GM18909 (cell line): ENCODE data around the gene SLC17A2.

ENCODE experiments used
- ATAC-seq: cut with Tn5 transposase; IDR thresholded peaks from one replicate; pipeline ENCODE4 v1.9.1; 2021; ENCODE audit warnings: mild to moderate bottlenecking; ENCODE audit not compliant: unreplicated experiment, poor library complexity

Gene SLC17A2

GRCh38 chr6:25922301-25922700, 8.2 kb downstream of the SLC17A2 start:
- ATAC-seq = no peak

DNA sequence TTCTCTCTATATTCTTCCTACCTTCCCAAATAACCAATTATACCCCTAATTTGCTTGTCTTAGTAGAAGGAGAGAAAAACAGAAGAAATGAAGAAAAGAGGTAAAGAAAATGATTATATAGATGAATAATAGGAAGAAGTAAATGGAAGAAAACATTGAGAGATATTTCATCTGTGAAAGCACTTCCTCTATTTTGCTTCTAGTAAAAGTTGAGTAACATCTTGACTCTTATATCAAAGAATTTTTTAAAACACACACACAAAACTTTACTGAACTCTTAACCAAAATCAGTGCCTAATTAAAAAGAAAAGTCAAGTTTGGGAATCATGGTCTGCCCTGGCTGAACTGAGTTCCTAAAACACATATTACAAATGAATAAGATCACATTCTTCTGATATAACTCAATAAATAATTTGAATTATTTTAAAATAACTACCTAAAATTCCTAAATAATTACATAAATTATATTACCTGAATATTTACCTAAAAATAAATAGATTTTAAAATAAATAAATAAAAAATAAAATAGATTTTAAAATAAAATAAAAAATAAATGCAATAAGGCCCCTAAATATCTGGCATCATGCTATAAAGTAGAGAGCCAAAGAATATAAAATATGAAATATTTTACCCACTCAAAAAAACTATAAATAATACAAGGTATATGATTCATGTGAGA, 8.8 kb downstream of the SLC17A2 start:
- ATAC-seq = no peak

- ATAC-seq = no peak
Measured at GRCh38 chr6:25919657-25920056, 10.8 kb downstream of the SLC17A2 start.

DNA sequence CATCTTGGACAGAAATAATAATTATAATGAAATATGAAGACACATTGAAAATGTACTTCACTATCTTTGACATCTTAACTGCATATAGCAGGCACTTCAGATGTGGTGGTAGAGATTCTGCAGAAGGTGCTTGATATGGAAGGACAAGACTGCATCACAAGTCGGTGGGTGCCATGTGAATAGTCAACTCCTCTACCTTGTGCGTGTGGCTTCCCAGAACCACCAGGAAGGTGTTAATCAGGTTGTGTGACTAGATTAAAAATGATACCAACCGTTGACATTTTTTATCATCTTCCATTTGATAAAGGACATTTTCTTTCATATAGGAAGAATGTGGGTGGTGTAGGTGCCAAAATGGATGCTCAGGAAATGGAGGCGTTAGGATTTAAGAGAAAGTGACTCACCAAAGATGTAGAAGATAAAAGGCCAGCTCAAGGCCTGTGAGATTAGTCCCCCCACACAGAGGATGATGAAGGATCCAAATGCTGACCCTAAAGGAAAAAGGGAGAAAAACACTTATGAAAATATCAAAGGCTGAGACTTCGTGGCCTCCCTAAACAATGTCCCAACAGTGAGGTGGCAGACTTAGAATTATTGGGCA, 12.3 kb downstream of the SLC17A2 start:
- ATAC-seq = no peak

DNA sequence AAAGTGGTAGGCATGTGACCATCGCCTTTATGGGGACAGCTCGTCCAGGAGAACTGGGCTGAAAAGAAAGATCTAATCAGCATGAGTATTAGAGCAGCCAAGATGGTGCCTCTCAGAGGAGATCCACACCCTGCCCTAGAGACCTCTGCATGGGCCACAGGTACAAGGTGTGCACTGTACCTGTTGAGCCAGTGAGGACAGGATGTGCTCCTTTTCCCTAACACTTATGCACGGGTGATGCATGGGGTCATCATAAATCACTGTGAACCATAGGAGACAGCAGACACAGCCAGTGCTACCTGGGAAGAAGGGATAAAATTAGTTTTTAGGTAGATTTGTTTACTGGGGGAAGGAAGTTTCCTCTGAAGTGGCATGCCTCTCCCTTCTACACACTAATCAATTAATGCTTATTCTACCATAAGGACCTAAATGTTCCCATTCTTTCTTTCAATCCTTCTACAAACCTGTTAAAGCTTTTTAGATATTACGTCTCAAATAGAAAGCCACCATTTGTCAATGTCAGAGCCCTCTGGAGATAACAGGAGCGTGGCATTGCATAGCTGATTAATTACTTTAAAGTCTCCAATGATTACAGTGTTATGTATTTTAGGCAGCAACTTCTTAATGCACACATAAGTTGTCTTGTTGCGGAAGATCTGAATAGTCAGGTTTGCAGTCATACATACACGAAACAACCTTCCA, 13.6 kb downstream of the SLC17A2 start:
- no peak for ATAC-seq

- no peak for ATAC-seq
Measured at GRCh38 chr6:25916330-25916729, 14.2 kb downstream of the SLC17A2 start.

GRCh38 chr6:25913741-25914140, 16.8 kb downstream of the SLC17A2 start:
- ATAC-seq = no peak

DNA sequence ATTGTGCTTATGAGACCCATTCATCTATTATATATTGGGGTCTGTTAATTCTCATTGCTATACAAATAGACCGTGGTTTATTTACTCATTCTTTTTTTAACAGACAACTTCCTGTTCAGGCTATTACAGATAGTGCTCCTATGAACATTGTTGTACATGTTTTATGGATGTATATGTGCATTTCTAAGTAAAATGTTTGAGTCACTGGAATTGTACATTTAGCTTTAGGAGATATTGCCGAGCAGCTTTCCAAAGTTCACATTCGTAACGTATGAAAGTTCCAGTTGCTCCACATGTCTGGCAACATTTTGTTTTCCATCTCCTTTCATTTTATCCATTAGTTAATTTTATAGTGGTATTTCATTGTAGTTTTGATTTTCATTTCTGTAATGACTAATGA, 19.1 kb downstream of the SLC17A2 start:
- ATAC-seq = no peak

DNA sequence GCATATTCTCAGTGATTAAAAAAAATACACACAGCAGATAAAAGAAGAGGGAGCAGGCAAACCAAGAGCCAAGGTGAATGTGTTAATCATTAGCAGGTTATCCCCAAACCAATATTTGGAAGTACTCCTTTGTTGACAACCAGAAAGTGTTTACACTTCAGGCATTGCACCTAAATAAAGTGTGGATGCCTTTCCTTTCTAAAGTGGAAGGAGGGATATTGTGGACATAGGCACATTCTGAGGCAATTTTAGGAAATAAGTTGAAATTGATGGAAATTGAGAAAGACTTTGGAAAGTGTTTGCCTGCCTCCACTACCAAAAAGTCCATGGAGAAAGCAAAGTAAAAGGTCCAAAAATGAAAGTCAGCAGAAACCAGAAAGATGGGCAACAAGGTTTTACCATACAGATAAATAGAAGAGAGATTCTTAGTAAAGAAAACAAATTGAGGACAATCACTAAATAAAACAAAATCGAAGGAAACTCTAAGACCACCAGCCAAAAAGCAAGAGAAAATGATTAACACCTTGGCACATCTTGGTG, 22.9 kb downstream of the SLC17A2 start:
- no peak for ATAC-seq

GRCh38 chr6:25903467-25904099, 26.9 kb downstream of the SLC17A2 start:
- ATAC-seq = no peak

DNA sequence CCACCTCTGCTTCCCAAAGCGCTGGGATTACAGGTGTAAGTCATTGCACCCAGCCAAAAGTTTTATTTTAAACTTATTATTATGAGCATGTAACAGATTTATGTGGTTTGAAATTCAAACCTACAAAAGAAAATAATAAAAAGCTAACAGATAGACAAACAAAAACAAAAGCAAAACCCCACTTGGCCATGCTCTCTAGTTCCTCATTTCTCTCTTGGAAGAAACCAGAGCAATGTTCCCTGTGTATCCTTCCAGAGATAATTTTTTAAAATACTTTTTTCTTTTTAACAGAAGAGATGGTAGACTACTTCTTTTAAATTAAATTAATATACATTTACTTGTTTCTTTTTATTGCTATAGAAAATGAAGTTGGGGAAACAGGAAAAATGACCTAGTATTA, 28.4 kb downstream of the SLC17A2 start:
- no peak for ATAC-seq

DNA sequence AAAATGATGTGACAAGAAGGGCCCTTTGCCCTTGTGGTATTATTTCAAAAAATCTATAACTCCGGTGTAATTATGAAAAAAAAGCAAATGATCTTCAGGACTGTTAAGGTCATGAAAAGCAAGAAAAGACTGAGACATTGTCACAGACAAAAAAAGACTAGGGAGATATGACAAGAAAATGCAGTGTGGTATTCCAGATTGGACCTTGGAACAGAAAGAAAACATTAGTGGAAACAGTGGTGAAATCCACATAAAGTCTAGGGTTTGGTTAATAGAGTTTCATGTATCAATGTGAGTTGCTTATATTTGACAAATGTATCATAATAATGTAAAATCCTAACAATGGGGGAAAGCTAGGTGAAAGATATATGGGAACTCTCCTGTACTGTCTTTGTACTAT, 29.6 kb downstream of the SLC17A2 start:
- no peak for ATAC-seq

- no peak for ATAC-seq
Measured at GRCh38 chr6:25899580-25900408, 30.7 kb downstream of the SLC17A2 start.

GRCh38 chr6:25899123-25899522, 31.4 kb downstream of the SLC17A2 start:
- ATAC-seq = no peak

DNA sequence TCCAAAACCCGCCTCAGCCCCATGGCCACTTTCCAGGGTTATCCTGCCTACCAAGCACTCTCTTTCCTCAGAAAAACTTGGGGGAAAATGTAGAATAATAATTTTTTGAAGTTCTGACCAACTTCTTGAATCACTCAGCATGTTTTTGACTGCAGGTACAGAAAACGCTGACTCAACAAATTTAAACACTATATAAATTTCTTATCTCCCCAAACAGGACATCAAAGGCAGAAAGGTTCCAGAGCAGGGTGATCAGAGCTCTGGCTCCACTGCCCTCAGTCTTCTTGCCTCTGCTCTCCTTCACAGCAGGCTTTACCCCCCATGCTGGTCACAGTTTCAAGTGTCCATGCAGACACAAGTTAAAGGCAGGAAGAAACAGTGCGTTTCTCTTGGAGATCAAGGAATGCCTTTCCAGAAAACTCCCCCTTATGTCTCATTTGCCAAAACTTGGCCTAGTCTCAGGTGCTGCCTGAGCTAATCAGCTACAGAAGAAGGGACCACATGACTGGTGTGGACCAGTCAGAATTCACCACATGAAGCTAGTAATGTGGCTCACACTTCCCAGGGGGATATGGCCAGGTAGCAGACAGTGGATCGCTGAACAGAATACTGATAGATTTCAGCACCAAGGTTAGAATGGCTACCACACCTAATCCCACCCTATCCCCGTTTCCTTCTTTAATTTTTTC, 32.1 kb downstream of the SLC17A2 start:
- ATAC-seq = no peak

DNA sequence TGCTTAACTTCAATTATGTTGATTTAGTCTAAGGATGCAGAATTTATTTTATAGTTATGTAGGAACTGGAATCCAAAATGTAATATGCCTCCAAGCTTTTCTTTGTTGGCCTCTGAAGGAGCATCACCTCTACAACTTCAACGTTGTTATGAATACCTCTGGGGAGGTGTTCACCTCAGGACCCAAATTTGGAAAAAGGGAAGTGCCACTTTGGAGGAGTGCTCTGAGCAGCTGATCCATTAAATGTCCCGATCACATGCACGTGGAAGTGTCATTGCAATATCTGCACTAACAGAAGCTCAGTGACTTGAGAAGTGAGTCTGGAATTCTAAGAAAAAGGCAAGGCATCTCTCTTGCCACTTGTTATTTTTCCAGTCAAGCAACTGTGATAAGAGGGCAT, 34.2 kb downstream of the SLC17A2 start:
- ATAC-seq = no peak

DNA sequence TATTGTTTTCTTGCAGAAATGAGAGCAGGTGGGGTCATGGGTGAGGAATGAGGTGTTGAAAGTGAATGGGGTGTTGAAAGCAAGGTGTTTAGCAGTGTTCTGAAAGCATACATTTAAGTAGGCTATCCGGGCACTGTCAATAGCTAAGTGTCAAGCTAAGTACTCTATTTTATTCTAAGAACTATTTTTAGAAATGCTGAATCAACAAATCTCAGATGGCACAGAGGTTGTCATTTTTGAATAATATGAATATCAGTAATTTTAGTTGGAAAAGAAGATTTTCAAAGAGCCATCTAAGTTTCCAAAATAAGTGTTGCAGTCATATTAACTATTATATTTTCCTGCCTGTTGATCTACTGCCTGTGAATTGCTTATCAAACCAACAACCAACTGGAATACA, 34.7 kb downstream of the SLC17A2 start:
- no peak for ATAC-seq

GRCh38 chr6:25893778-25894177, 36.7 kb downstream of the SLC17A2 start:
- ATAC-seq = no peak

- ATAC-seq = no peak
Measured at GRCh38 chr6:25892877-25893276, 37.6 kb downstream of the SLC17A2 start.
